GM21619 (cell line): ENCODE data around the gene TMBIM1.
A peak's percentile ranks its signal among the peaks of the same experiment; 100 is the strongest.

Experiments used
- ATAC-seq: cut with Tn5 transposase; IDR thresholded peaks from one replicate; pipeline ENCODE4 v1.9.1; 2021; ENCODE audit not compliant: unreplicated experiment

Gene TMBIM1

DNA sequence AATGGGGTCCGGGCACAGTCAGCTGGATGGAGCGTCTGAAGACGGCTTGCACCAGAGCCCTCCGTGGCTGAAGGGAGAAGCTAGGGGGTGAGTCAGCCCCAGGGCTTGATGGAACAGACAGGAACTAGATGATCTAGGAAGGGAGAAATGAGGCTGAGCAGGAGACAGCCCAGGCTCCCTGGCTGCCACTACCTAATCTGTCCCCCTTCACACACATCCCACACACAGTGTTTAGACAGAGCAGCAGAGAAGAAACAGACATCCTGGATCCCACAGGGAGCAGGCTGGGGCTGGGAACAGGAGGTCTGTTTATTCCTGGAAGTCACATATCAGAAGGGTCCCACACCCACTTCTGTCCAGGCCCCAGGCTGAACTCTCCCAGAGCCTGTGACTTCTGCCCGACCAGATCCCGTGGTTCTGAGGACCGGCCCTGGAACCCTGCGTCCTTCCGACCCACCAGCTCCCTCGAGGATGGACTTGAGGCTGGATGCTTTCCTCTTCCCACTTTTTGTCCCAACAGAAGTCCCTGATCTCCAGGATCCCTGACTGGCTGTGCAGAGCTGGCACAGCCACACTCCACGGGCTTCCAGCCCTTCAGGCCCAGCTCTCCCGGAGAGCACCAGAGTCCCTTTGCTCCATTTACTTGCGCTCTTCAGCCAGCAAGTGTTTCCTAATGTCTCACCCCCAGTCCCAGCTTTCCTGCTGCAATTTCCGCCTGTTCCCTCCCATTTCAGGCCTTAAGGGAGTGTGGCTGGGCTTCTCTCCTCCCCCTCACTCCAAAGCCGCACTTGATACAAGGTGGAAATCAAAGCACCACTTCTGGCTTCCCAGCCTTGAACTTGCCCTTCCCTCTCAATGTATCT lies 33.0 kb downstream of the TMBIM1 start:
- no peak for ATAC-seq

DNA sequence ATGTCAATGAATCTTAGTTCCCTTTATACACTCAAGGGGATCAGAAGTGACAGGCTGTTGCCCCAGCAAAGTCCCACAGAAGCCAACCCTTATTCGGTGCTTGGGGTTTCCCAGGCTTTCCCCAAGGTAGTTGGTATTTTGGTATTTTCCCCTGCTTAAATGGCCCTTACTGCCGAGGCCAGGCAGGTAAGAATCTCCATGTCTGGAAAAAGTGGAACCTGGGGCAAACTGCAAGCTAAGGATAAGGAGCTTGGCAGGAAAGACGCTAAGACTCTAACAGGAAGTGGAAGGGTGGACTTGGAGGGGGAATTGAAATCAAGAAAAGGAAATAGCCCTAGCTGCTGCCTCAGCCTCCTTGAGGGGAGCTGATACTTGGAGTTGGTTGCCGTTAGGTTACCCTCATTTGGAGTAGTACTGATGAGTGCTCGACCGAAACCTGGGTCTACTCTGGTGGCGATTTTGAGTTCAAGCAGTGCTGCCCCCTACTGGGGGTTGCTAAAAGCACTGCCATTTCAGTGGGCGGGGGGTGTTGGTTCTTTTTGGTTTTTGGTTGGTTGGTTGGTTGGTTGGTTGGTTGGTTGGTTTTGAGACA lies 34.8 kb downstream of the TMBIM1 start:
- ATAC-seq: peak; percentile 78

DNA sequence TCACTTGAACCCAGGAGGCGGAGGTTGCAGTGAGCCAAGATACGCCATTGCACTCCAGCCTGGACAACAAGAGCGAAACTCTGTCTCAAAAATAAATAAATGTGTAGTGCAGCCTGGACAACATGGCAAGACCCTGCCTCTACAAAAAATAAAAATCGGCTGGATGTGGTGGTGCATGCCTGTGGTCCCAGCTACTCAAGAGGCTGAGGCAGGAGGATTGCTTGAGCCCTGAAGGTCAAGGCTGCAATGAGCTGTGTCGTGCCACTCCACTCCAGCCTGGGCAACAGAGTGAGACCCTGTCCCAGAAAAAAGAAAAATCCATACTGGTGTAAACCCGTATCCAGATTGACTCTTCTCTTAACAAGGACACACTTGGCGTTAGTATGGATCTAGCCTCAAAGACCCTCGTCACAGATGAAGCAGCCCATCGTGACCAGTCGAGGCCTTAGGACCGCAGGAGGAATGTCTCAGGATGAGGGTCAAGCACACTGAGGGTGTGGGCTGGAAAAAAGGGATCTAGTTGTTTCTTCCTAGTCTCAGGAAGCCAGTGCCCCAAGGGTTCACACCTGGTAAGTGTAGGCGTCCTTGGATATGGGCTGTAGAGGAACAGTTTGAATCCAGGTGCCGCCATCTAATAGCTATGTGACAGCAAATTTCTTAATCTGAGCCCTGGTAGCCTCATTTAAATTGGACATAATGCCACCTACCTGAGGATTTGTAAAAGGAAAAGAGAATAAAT lies 35.5 kb downstream of the TMBIM1 start:
- ATAC-seq: no peak

DNA sequence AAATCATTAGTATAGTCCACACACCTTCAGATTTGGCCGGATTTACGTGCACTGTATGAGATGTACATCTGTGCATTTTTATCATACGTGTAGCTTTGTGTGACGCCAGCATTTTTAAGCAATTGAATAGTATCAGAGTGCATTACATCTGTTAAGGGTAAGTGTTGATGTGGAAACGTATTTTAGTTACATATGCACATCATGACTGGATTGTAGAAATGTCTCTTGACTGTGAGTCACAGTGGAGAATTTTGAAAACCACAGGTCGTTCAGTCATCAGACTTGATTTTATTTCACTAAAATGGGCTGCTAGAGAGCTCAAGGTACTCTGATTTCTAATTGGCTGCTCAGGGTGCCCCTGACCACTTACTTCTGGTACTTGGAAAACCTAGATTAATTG lies 36.9 kb downstream of the TMBIM1 start:
- no peak for ATAC-seq

DNA sequence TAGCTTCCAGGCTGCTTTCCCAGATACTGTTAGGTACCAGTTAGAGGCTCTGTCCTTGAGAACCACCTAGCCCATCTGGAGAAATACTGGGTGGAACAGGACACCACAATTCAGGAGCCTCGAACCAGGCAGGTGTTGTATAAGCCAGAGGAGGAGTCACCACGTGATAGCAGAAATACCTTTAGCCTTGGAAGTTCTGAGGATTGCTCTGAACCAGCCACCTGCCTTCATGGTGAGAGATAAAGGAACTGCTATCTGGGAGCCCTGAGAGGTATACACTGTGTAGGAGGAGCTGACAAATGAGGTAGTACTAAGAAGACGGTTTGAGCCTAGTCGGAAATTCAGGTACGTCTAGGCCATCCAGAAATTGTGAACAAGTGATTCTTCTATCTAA lies 39.1 kb downstream of the TMBIM1 start:
- ATAC-seq: no peak

DNA sequence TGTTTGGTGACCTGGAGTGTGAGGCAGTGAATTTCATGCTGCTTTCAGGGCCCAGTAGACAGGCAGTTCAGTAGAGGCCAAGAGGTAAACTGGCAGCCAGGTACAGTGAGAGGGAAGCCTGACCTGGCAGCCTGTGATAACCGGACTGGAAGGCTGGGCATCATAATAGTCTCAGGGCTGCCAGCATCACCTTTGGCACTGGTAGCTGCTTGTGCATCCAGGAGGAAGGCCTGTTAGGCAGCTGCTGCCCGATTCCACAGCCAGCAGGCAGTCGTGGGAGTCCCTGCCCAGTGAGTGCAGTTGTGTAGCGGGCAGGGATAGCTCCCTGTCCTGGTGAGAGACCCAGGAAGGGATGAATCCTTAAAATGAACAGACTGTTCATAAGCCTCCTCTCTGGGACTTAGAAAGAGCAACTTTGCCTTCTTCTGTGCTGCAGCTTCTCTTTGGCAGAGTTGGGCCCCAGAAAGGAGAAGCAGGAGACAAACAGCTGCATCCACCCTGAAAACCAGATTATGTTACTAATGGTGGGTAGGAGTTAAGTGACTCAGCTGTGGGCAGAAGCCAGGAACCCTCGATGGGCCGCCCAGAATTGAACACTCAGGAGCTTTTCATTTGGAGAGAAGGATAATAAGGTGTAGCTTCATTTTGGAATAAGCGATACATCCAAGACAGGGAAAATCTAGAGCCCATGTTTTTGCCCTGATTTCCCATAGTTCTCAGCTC lies 39.6 kb downstream of the TMBIM1 start:
- no peak for ATAC-seq

DNA sequence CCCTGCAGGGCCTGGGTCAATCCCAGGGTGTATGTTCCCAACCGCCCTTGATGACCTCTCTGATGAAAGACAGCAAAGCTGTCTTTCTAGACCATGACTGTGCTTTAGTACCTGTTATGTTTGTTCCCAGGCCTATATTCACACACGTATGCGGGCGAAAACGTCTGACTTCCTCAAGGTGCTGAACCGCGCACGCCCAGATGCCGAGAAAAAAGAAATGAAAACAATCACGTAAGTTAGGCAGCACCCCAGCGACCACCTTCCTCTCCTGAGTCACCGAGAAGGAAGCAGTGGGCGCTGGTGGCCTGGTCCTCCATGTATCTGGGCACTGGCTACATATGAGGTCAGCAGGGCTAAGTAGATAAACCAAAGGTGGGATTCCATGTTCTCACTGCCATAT lies 42.6 kb downstream of the TMBIM1 start:
- ATAC-seq: no peak

DNA sequence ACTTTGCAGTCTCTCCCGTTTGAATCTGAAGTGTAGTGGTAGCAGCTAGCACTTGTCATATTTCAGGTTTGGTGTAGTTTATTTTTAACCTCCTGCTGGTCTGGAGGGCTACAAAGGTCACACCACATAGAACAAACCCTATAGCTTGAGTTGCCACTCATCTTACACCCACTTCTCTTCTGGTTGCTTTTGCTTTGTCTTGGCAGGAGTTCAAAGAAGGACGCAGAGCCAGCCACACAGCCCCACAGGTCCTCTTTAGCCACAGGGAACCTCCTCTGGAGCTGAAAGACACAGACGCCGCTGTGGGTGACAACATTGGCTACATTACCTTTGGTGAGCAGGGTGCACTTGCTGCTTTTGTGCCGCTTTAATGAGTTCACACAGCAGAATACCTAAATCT lies 47.1 kb downstream of the TMBIM1 start:
- ATAC-seq: no peak

DNA sequence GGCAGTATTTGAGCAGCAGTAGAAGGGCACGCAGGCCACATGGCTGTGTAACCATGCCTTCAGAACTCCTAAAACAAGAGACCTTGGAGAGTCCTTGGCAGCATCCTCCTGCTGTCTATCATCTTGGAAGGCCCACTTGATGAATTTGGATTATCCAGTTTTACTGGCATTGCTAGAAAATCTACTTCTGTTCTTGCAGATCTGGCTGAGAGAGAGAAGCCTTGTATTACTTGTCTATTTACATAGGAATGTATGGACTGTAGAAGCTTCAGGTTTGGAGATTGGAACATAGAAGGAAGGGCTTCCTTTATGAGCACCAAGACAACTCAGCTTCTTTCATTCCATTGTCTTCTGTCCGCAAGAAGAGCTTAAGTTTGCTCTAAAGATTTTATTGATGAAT lies 47.6 kb downstream of the TMBIM1 start:
- ATAC-seq: no peak

DNA sequence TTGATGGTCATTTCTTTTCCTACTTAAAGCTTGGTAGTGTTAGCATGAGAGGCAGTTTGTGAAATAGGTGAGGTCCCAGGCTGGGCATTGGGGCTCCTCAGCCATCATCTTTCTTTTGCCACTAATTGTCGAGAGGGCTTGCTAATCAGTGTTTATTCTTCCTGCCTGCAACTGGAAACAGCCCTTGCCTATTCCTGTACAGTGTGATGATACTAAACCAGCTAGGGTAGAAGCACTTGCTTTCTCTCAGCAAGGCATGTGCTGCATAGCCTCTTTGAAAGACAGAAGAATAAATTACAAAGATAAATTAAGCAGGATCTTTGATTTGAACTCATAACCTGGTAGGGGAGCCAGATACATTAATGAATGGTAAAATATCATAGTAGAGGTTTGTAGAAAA lies 48.1 kb downstream of the TMBIM1 start:
- ATAC-seq: no peak

DNA sequence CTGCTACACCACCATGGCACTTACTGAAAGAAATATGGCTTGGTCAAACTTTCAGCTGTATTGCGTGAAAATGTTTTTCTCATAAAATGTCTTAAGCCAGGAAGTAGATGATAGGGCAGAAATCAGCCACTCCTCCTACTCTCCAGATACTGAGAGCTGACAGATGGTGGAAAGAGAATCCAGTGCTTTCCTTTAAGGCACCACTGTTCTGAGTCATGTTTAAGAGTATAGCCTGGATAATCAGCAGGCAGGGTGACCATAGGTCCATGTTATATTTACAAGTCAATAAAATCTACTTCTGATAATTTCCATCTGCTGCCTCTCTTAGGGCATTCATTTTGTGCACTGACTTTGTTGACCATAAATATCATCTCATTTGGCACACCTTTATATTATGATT lies 53.4 kb downstream of the TMBIM1 start:
- ATAC-seq: no peak

DNA sequence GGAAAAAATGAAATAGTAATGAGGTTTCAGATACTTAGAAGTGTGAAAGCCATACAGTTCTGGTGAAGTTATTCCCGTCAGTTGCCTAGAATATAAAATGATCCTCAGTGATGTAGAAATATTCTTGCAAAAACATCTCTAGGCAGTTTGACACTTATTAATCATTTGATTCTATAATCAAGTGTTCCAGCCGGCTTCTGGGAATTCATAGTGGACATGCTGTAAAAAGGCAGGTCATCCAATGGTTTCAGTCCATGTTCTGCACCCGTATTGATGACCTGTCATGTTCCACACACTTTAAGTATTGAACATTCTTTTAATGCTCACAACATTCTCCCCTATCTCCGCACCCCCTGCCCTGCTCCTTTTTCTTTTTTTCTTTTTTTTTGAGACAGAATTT lies 55.5 kb downstream of the TMBIM1 start:
- ATAC-seq: no peak

DNA sequence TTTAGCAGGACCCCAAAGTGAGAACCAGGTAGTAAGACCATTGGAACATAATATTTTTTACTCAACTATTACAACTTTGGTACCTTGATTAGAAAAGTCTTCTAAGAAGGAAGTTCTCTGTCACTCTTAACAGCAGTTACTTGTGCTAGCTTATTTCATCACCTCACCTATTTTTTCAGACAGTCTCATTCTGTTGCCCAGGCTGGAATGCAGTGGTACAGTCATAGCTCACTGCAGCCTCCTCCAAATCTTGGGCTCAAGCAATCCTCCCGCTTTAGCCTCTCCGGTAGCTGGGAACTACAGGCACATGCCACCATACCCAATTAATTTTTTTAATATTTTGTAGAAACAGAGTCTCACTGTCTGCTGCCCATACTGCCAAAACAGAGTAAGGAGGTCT lies 57.3 kb downstream of the TMBIM1 start:
- ATAC-seq: no peak

DNA sequence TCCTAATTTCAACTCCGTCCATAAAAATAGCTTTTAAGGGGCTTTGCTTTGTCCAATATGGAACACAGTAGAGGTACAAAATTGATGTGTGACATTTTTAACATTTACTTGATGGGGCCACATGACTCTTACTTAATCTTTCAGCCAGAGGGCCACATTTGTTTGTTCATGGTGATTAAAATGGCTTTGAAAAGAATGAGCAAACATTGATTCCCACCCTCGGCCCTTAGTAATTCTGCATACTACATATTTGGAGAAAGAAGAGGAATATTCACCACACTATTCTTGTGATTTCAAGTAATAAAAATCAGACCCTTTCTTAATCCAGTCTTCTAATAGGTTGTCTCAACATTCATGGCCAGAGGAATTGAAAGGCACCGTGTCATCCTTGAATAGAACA lies 57.8 kb downstream of the TMBIM1 start:
- no peak for ATAC-seq

DNA sequence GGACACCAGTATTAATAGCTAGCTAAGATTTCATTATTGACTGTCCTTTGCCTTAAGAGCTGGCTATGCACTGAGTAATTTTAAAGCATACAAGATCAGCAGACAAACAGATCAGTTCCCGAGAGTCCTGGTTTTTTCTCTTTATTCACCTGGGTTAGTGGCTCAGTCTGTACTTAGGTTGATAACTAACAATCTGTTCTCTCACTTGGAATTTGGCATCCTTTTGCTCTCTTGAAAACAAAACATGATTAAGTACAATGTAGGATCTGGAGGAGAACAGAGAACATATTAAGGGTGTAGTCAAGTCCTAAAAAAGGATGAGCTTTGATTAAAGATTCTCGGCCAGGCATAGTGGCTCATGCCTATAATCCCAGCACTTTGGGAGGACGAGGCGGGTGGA lies 58.8 kb downstream of the TMBIM1 start:
- ATAC-seq: no peak

DNA sequence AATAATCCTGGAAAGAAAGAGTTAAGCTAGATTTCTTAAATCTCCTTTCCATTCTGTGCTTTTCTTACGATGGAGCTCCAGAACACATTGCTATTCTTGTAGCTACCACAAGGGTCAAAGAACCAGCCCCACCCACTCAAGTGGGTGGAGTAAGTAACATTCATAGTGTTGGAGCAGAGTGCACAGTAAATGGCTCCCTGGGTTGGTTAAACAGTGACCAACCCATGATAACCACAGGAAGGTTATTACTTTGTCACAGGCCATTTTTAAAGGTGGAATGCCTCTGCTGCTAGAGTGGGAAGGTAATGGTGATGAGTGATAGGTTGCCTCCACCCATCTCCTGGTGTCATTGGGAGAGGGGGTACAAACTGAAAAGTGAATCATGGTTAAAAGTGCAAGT lies 61.4 kb downstream of the TMBIM1 start:
- peak; percentile 67 for ATAC-seq

DNA sequence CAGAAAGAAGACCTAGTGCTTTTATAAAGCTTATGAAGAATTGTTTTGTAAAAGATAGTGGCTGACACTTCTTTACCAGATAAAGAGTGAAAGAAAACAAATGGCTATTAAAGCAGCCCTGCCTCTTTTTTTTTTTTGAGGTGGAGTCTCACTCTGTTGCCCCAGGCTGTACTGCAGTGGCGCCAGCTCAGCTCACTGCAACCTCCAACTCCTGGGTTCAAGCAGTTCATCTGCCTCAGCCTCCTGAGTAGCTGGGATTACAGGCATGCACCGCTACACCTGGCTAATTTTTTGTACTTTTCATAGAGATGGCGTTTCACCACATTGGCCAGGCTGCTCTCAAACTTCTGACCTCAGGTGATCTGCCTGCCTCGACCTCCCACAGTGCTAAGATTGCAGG lies 62.5 kb downstream of the TMBIM1 start:
- no peak for ATAC-seq

DNA sequence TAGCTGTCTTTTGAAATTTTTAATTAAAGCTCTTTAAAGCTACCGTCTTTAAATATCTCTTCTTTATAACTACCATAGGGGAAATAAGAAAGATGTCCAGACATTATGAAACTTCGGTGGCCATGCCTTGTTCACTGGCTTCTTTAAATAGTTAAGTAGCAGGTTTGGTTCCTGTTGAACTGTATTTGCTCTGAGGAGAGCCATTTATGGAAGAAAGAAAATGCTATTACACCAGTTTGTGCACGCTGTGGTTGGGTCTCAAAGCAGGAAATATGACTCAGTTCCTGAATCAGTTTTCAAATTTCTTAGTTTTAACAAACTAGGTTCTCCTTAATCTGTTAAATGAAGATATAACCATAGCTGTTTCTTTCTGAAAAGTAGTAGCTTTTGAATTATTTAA lies 63.1 kb downstream of the TMBIM1 start:
- peak; percentile 90 for ATAC-seq

DNA sequence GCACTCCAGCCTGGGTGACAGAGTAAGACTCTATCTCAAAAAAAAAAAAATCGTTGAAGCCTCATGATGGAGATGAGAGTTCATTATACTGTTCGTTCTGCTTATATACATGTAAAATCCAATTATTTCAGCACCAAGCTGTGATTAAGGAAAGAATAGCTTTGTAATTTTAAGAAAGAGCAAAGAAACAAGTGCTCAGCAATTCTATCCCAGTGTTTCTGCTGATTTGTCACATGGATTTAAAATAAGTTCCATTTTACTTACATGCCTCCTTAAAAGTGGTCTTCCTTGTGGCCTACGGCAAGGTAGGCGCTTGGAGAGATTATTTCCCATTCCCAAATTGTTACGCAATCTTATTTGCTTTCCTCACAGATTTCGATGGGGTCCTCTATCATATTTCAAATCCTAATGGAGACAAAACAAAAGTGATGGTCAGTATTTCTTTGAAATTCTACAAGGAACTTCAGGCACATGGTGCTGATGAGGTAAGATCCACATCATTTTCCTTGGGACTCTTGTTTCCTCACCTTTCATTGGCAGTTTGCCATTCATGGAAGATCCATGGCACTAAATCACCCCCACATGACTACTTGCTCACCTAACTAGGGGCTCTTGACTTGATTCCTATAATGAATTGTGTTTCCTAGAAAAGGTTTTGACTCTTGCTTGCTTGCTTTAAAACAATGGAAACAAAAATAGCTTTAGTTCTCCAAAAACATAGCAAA lies 63.8 kb downstream of the TMBIM1 start:
- no peak for ATAC-seq

DNA sequence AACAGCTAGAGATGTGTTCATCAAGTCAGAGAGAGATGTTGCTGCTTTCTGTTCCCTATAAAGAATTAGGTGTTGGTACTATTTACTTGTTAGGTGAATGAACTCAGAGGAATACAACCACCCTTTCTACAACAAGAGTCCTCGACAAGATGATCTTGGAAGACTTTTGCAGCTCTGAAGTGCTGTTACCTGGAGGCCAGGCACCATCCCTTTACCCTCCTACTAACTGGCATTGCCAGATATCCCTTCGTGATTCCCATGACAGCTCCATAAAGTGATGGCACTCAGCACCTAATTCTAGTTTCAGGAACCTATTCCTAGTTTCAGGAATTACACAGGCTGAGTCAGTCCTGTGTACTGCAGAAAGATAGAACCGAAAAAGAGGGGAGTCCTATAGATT lies 65.4 kb downstream of the TMBIM1 start:
- no peak for ATAC-seq
